KBM-7 (cell line): Measurements from ENCODE around the gene NFIX.

Experiments used
- DNase-seq: peaks from one replicate; pipeline ENCODE4 v3.0.0-alpha.2; 2015
- in situ Hi-C: fragments of 300-500 bp; cut with MboI; formaldehyde crosslinking; loops from 2 replicates; pipeline ENCODE4 v1.14.3; 2020; ENCODE audit warnings: low sequenced_read_pairs, low pct_unique_long_range_greater_than_20kb, mixed read lengths

The NFIX gene

DNA sequence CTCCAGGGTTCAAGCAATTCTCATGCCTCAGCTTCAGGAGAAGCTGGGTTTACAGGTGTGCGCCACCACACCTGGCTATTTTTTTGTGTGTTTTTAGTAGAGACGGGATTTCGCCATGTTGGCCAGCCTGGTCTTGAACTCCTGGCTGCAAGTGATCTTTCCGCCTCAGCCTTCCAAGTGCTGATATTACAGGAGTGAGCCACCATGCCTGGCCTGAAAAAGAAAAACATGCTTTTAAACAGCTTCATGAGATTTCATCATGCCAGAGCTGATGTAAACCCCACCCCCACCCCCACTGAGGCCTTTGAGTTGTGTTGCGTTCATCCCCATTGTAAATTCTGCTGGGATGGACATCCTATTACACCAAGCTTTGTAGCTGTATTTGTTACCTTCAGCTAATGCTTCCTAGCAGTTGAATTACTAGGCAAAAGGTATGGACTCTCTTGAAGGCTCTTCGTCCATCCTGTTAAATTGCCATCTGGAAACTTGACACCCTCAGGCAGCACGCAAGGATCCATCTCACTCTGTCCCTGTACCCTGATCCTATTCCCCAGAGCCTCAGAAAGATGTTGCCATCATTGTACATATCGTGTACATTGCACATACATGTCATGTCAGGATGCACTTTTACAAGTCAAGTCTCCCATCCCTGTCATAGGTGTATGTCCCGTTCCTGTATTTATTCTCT, 47.3 kb downstream of the NFIX start:
- no peak for DNase-seq
- in situ Hi-C loops, result no loop called here

DNA sequence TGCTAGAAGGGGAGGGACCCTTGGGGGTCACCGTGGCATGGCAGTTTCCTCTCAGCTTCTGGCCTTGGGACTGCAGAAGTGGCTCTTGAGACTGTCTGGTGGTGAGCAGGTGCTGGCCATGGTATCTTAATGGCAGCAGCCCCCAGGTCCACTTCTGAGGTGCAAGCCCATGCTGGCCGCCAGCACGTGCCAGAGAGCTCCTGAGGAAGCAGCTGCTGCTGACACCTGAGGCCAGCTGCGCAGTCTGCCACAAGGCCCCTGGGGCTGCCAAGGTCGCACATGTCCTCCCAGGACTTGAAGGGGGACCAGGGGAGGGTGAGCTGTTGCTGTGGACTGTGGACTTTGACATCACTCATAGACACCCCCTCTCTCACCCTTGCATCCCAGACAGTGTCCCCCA, 48.0 kb downstream of the NFIX start:
- in situ Hi-C loops, result no loop called here
- DNase-seq, result no peak

- in situ Hi-C loops, result no loop called here
- no peak for DNase-seq
These were observed 49.1 kb downstream of the NFIX start for GRCh38 chr19:13044231-13044836.

- in situ Hi-C loops, result no loop called here
- DNase-seq, result no peak
These were observed 50.5 kb downstream of the NFIX start for GRCh38 chr19:13045812-13046211.

- no peak for DNase-seq
- in situ Hi-C loops, result no loop called here
These were observed 52.1 kb downstream of the NFIX start for GRCh38 chr19:13047374-13047773.

GRCh38 chr19:13050274-13050673, 55.0 kb downstream of the NFIX start:
- in situ Hi-C loops, result no loop called here
- no peak for DNase-seq

- DNase-seq, result no peak
- in situ Hi-C loops, result no loop called here
These were observed 56.4 kb downstream of the NFIX start for GRCh38 chr19:13051557-13052165.

DNA sequence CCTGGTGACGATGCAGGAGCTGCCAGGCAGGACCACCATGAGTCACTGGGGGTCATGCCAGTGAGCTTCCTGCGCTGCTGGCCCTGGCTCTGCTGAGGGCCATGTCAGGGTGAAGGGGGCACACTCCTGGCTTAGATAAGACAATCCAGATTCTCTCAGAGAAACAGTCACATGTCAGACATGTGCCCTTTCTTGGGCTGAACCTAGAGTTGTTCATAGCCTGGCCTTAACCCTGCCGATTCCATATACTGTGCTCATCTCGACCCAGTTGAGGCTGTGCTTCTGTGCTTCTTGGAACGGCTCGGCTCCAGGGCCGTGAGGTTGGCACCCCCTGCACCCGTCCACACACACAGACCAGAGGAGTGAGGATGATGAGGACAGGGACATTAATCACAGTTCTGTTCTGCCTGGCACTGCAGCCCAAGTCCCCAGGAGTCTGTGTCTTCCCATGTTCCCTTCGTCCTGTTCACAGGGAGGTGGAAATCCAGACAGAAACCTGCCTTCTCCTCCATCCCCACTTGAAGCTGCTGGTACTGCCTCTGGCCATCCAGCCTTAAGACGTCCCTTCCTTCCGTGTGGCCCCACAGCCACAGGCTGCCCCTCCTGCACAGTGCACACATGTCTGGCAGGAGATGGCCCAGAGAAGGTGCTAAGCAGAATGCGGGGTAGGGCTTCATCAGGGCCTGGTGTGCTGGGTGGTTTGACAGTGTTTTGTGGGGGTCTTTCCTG, 57.3 kb downstream of the NFIX start:
- in situ Hi-C loops, result no loop called here
- no peak for DNase-seq

GRCh38 chr19:13053238-13053637, 58.0 kb downstream of the NFIX start:
- in situ Hi-C loops, result no loop called here

GRCh38 chr19:13053761-13054625, 58.7 kb downstream of the NFIX start:
- no peak for DNase-seq
- in situ Hi-C loops, result no loop called here

More at GRCh38 chr19:13053238-13053637, 58.0 kb downstream of the NFIX start:
- no peak for DNase-seq

GRCh38 chr19:13054626-13055212, 59.4 kb downstream of the NFIX start:
- in situ Hi-C loops, result no loop called here
- no peak for DNase-seq

DNA sequence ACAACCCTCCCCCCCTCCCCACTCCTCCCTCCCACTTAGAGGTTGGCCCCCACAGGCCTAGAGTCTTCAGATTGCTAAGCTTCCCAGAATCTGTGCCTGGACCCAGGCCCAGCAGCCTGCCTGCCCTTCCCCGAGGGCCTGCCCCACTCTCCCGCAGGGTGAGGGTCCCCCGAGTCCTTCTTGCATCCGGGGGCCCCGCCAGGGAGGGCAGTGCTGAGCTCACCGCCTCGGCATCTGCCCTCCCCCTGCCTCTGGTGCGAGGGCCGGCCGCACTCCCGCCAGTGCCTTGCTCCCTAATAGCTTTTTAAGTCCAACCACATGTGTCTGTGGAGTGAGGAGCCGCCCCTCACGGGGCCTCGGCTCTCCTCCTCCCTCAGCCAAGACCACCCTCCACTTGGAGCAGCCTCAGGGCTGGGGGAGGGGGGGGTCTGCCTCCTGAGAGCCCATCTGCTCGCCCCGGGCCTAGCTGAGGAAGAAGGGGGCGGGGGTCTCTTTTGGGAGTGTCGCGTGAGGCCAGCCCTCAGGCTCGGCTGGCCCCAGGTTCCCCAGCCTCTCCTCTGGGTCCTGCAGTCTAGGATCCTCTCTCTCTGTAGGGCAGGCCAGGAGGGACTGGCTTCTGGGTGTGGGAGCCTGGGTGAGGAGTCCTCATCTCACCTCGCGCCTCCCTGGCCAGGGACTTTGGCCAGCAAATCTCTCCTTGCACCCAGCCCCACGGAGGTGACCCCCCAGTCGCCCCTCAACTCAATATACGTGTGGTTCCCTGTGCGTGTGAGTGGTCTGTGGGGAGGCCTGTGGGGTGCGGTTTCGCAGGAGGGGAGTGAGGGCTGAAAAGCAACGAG, 60.2 kb downstream of the NFIX start:
- in situ Hi-C loops, result no loop called here
- no peak for DNase-seq

GRCh38 chr19:13056052-13056660, 60.9 kb downstream of the NFIX start:
- no peak for DNase-seq
- in situ Hi-C loops, result no loop called here

DNA sequence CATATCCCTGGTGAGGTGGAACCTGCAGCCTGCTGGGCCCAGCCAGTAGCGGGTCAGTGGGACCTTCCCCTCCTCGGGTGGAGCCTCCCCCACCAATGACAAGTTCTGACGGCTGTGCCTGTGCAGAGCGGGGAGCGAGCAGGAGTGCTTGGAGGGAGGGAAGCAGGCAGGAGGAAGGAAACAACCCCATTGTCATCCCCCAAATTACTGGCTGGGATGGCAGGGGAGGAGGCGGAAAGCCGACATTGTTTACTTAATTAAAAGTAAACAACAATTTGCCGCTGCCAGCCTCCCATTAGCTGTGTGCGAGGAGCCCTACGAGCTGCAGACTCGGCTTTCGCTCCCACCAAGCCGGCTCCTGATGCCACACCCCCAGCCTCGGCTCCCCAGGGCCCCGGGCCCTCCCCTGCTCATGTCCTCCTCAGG, 61.9 kb downstream of the NFIX start:
- DNase-seq, result no peak
- in situ Hi-C loops, result no loop called here

DNA sequence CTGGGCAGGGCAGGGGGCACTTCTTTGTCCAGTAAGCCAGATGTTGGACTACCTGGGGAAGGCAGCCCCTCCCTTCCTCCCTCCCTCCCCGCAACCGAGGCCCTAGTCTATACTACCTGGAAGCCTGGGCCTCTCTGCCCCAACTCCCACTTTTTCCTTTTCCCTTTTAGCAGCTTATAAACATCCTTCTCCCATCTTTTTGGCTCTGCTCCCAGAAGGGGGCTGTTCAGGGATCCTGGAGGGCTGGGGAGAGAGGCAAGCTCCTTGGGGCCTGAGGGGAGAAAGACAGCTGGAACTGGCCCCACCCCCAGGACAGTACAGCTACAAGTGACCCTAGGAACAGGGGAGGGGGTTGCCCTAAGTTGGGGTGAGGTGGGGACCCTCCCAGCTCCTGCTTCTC, 62.5 kb downstream of the NFIX start:
- no peak for DNase-seq
- in situ Hi-C loops, result no loop called here

GRCh38 chr19:13058951-13059660, 63.8 kb downstream of the NFIX start:
- no peak for DNase-seq
- in situ Hi-C loops, result no loop called here
